NT2/D1 (cell line): ENCODE results near the gene GALK2.

Source experiments
- SUZ12 ChIP-seq: IDR thresholded peaks from 2 replicates; pipeline ENCODE4 v1.6.1; 2011; ENCODE audit not compliant: insufficient read length, insufficient read depth; ENCODE audit errors: extremely low read depth
- YY1 ChIP-seq: IDR thresholded peaks from 2 replicates; pipeline ENCODE4 v1.6.1; 2011; ENCODE audit not compliant: insufficient read length, insufficient read depth
- ZNF274 ChIP-seq: IDR thresholded peaks from 2 replicates; pipeline ENCODE4 v1.6.1; 2011; ENCODE audit warnings: mild to moderate bottlenecking, low read depth, low read length

DNA sequence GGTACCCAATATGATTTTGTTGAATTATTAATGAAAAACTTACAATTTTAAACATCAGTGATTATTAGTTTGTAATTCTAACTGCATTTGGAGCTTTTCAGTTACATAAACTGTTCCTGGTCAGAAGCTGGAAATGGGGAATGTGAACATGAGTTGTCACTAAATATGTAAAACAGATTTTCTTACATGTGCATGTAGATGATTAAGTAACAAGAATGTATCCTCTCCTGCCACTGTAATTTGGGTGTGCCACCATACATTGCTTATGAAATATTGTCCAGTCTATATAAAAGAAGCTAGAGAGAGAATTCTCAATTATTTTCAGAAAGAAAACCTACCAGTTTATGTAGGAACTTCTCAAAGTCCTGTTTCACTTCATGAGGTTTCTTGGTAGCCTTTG is 161.4 kb downstream of the GALK2 start:
- no peak for TF ChIP-seq ZNF274
- no peak for TF ChIP-seq YY1
- TF ChIP-seq SUZ12, result no peak
